Measurements from ENCODE around the gene INTS7.

GRCh38 chr1:211921579-211922095 is 113.7 kb downstream of the INTS7 start:
- TF ChIP-seq POLR2AphosphoS5 (IDR thresholded peaks at IDR 0.05; ENCODE audit: low read depth, low read length) (no peak), CTCF (IDR thresholded peaks at IDR 0.05) (no peak), USF2 (IDR thresholded peaks at IDR 0.05; ENCODE audit: borderline replicate concordance, low read depth, low read length) (no peak)
